Measurements from ENCODE around the gene KCNMB4.

Gene KCNMB4

DNA sequence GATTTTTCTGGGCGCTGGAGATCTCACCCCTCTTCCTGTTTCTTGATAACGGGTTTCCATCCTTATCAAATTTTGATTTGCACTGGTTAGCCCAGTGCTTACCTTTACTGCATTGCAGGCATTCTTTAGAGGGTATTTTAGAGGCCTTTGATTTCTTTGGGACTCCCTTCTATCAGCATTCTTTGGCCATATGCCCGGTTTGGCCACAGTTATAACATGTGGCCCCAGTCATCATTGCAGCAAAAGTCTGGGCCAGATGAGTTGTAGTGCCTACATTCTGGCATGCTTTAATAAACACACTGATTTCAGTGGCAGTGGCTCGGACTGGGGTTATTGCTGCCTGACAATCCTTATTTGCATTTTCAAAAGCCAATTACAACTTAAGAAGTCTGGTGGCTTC is 82.3 kb downstream of the KCNMB4 start:
- DNase-seq, result no peak

DNA sequence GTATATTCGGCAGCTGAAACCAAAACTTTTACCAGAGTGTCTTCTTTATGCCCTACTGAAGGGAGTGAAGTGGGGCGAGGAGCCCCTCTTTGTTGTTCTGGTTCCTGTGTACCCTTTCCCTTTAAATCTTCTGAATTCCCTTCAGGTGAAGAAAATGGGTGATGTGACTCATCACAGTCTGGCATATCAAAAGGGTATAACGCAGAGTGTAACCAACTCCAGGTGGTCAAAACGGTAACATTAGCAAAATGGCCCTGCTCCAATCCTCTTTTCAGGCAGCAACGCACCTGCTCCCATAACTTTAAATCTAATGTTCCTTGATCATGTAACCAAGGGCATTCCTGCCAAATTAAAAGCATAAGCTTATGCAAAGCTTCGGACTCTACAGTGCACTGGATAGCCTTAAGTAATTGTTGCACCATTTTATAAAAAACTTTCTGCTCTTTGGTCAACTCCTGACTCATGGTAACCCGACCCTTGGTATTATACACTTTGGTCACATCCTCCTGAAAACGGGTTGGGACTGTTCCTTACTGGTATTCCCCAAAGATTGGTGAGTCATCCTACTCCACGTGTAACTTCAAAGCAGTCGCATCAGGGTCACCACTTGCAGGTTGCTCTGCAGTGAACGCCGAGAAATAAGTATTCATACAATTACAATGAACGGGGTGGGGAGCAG is 83.1 kb downstream of the KCNMB4 start:
- DNase-seq, result no peak

DNA sequence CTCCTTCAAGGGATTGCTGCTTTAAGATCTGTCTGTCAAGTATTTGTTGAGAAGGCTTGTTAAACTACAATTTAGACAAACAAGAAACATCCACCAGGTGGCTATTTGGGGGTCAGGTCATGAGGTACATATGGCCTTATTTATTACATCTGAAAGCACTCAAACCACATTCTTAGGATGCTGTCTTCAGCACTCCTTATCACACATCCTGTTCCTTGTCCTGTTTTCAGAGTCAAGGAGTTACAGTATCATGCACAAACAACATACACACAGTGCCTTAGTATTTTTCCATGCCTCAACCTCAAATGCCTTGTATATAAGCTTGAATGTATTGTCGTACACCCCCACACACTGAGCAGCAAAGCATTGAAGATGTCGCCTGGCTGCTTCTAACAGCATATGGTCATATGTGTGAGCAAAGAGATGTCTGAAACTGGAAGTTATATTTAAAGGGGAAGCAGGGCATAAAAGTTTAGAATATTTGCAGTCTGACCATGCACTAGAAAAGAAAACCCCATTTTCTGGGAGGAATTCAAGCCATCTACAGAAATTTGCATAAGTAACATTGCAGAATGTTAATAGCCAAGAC is 83.8 kb downstream of the KCNMB4 start:
- no peak for DNase-seq

DNA sequence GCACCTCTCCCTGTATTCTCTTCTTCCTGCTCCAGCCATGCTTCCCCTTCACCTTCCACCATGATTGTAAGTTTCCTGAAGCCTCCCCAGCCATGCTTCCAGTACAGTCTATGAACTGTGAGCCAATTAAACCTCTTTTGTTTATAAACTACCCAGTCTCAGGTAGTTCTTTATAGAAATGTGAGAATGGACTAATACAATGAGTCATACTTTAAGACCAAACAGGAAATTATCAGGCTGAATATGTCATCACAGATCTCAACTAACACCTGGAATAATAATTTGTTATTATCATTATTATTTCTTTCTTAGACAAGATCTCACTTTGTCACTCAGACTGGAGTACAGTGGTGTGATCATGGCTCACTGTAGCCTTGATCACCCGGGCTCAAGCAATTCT is 85.4 kb downstream of the KCNMB4 start:
- no peak for DNase-seq

DNA sequence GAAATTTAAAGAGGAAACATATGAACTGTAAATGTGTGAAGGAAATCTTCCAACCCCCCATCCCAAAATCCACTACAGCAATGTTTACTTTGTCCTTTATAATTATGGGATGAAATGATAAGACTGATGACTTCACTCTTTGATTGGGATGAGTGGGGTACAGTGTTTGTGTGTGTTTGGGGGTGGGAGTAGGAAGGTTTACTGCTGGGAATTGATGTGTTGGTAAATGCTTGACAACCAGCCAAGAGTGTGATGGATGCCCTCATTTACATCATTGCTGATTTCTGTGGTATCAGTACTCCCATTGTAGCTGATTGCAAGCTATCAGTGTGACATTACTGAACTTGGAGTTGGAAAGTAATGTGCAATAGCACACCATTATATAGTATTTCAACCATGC is 90.9 kb downstream of the KCNMB4 start:
- no peak for DNase-seq

DNA sequence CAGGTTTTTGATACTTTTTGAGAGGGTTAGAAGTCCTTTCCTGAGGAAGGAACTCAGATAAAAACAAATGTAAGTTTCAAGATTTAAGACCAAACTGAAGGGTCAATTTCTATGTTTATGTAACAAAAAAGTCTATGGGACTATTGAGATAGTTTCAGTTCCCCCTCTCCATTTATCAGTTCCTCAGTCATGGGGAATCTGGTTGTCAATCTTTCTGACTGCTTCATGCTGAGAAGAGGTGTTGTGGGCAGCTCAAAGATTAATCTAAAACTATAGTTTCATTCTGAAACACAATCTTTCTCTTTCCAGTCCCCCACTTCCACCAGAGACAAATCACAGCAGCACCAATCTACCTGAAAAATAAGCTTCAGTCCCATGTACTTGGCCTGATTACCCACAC is 93.7 kb downstream of the KCNMB4 start:
- DNase-seq, result no peak

DNA sequence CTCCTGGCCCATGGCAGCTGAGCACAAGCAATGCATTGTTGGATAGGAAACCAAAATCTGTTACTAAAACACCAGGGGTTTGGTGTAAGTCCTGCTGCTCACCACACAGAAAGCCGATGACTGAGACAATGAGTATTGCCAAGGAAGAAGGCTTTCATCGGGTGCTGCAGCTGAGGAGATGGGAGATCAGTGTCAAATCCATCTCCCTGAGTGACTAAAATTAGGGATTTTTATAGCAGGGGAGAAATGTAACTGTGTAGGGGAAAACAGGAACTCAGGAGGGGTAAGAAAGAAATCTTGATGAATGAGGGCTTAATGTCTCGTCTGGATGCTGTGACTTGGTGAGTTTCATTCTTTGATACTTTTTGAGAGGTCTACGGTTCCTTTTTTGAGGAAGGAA is 97.9 kb downstream of the KCNMB4 start:
- DNase-seq, result no peak

DNA sequence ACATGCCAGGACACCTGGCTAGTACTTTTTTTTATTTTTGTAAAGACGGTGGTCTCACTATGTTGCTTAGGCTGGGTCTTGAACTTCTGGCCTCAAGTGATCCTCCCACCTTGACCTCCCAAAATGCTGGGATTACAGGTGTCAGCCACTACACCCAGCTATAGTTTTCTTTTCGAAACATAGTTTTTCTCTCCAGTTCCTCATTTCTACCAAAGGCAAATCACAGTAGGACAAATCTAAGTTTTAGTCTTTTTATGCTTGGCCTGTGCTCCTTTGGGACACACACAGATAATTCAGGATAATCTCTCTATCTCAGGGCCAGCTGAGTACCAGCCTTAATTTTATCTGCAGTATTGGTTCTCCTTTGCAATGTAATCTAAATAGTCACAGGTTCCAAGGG is 100.7 kb downstream of the KCNMB4 start:
- no peak for DNase-seq

DNA sequence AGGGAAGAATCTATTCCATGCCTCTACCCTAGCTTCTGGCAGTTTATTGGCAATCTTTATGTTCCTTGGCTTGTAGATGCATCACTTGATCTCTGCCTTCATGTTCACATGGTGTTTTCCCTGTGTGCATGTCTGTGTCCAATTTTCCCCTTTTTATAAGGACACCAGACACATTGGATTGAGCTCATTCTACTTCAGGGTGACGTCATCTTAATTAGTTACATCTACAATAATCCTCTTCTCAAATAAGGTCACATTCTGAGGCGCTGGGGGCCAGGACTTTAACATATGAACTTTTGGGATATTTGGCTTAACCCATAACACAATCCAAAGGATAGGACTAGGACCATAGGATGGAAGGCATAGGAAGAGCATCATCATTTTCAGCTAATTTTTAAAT is 101.4 kb downstream of the KCNMB4 start:
- no peak for DNase-seq

DNA sequence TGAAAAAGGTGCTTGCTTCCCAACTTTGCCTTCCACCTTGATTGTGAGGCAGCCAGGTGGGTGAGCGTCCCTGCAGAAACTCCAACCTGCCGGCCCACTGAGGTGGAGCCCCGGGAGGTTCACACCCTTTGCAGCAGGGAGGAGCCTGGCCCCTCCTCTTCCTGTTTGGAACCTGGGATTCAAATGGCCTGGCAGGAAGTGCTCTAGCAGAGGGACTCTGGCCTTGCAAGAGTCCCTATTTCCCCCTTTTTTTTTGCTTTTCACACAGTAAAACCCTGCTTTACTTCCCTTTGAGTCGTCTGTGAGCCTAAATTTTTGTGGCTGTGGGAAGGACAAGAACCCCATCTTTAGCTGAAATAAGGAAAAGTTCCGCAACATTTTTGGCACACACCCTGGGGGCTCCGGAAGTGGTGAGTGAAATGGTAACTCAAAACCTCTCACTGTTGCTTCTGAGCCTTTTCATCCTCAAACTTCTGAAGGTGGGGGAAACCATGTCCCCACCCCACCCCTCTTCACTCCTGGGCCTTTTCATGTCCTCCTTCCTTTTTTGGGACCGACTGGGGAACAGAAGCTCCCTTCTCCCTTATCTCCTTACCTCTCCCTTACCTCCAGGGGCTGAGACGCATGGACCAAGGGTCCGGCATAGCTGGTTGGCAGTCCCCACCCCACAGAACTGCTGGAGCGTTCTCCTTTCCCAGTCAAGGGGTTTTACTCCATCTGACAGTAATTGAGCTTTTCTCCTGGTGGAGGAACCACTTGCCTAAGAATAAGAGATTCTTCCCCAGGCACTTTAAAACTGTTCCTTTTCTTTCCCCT is 102.0 kb downstream of the KCNMB4 start:
- no peak for DNase-seq

DNA sequence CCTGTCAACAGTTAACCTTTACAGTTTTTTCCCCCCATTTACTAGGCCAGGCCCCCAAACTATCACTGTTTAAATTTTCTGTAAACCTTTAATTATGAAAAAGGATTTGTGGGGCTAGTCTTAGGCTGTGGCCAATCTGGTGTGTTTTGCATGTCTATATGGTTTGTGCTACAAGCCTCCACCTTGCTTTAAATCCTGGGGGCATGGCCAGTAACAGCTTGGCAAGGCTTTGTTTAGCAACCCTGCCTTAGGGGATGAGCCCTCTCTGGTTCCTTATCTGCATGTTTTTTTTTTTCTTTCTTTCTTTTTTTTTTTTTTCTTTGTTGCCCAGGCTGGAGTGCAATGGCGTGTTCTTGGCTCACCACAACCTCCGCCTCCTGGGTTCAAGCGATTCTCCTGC is 102.7 kb downstream of the KCNMB4 start:
- DNase-seq, result no peak

DNA sequence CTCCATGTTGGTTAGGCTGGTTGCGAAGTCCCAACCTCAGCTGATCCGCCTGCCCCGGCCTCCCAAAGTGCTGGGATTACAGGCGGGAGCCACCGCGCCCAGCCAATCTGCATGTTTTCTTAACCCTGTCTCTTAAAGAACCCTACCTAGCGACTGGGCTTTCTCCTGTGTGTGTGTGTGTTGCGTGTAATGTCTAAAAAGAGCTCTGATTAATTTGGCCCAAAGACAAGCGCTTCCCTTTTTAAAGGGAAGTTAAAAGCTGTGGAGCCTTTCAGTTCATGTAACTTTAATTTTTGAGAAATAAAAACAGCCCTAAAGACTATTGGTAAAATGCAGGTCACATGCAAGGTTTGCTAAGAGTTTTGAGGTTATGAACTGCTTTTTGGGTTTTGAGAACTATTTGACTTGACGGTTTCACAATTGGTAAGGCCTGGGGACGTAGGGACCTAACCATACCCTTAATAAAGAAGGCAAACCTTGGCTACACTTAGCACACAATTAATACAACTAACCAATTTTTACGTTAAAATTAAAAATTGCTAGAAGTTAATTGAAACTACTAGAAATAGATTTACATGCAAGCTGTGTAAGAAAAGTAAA is 103.2 kb downstream of the KCNMB4 start:
- DNase-seq, result no peak

DNA sequence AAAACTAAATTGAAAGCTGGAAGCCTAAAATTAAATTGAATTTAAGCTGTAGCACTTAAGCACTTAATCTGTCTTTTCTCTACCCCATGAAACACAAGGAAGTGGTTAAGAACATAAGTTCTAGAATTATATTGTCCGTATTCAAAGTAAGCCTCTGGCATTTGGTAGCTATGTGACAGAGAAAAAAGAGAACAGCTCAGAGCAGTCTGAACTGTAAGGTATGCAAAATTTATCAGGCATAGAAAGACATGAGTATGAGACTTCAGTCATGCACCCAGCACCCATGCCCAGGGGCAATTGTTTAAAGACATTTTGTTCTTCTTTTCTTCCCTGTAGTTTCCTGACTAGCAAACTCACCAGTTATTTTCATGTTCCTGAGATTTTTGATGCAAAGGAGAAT is 116.7 kb downstream of the KCNMB4 start:
- DNase-seq, result no peak
